Activated gamma-delta T cell treated with anti-CD3 and anti-CD28 coated beads, Interleukin-2, amount 50 U/mL, for 16 hours (primary cell): ENCODE measurements around the gene HAUS2.
A peak's percentile ranks its signal among the peaks of the same experiment; 100 is the strongest.
"Not testable (repeated sequence)": the region's sequence is repeated elsewhere in the genome, so short reads cannot be mapped to it uniquely, and the experiment has no call there.

Source experiments
- DNase-seq: peaks from one replicate; pipeline ENCODE4 v3.0.0-alpha.2; 2020; ENCODE audit warnings: low read depth

HAUS2 gene

DNA sequence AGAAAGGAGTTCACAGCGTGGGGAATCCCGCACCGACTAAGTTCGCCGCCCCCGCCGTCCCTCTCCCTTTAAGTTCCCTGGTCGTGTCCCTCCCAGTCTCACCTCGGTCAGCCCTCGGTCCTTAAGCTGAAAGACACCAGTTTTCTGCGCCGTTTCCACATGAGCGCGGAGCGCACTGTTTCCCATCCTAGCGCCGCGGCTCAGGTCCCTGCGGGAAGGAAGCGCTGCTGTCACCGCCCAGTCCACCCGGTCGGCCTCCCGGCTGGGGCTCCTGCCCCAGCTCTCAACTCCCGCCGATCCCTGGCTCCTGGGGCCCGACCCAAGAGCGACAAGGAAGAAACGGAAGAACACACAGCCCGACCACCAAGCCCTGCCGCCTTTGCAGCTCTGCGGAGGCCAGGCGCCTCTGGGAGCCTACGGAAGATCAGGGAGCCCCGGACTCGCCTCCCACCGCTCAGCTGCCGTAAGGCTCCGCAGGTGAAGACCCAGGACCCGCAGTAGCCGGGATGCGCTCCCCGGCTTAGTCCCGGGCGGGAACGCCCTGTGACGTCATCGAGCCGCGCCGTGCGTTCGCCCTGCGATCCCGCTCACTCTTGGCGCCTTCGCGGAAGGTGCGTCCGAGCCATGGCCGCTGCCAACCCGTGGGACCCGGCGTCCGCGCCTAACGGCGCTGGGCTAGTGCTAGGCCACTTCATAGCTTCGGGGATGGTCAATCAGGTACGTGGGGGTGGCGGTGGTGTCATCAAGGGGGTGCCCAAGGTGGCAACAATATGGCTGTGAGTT is at the start of gene HAUS2, which contains the start of gene LRRC57:
TSS of gene HAUS2 (plus strand) at position 590 of the 783 bp plus-strand sequence. CDS start at position 625, 35 bp downstream.
TSS of gene LRRC57 (minus strand) at position 545 of the 783 bp plus-strand sequence. CDS start at position 186, 359 bp downstream.
- DNase-seq: peak; percentile 75

- DNase-seq: no peak
These were observed 48.6 kb upstream of the HAUS2 start for GRCh38 chr15:42499858-42500609.

DNA sequence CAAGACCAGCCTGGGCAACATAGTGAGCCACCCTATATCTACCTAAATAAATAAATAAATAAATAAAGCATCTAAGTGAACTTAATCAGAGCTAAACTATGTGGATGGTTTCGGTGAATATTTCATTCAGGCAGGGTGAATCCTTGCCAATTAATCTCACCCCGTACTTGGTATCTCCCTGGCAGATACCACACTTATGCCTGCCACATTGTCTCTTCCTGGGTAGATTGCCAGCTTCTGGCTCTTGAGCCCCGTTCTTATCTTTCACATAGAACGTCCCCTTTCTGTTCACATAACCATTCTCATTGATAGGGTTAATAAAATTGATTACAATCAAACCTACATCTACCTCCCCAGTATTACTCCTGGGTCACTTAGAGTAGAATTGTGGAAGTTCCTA is 46.2 kb upstream of the HAUS2 start:
- no peak for DNase-seq

DNA sequence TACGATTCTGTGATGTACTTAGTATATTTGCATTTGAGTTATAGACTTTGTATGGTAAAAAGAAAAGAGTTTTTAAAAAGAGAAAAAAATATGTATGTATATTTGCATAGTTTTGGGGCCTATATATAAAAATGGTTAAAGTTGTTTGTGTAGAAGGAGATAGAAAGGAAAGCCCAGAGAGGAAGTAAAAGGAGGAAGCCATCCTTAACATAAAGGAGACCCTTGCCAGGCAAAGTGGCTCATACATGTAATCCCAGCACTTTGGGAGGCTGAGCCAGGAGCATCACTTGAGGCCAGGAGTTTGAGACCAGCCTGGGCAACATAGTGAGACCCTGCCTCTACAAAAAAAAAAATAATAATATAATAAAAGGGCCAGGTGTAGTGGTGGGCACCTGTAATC is 44.8 kb upstream of the HAUS2 start:
- no peak for DNase-seq

DNA sequence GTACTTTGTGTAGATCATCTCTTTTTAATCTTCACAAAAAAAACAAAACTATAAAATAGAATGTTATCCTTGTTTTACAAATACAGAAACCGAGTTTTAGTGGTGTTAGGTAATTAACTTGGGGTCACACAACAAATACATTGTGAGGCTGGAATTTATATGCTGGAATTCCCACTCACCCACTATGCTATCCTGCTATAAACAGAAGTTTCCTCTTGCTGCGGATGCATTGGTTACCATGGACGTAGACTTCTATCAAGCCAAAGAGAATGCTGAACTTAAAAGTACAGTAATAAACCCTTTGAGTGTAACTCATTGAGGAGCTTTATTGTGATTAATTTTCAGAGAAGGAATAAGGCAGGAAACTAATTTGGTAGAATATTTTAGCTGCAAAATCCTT is 44.0 kb upstream of the HAUS2 start:
- no peak for DNase-seq

GRCh38 chr15:42507514-42507913 is 41.1 kb upstream of the HAUS2 start:
- no peak for DNase-seq

DNA sequence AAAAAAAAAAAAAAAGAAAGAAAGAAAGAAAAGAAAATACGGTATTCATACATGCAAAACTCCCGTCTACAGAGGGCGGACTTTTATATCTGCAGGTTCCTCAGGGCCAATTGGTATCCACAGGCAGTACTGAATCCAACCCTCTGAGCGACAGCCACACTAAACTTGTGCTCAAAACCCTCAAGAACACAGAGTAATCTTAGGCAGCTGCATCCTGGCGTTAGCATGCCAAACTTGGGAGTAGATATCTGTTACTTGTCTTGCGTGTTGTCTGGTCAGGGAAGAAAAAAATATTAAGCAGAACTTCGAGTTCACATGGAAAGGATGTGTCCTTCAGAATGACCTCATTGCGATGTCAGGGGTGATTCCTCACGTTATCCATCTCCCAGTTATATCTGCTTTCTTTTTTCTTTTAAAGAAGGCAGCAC is 40.4 kb upstream of the HAUS2 start:
- no peak for DNase-seq

DNA sequence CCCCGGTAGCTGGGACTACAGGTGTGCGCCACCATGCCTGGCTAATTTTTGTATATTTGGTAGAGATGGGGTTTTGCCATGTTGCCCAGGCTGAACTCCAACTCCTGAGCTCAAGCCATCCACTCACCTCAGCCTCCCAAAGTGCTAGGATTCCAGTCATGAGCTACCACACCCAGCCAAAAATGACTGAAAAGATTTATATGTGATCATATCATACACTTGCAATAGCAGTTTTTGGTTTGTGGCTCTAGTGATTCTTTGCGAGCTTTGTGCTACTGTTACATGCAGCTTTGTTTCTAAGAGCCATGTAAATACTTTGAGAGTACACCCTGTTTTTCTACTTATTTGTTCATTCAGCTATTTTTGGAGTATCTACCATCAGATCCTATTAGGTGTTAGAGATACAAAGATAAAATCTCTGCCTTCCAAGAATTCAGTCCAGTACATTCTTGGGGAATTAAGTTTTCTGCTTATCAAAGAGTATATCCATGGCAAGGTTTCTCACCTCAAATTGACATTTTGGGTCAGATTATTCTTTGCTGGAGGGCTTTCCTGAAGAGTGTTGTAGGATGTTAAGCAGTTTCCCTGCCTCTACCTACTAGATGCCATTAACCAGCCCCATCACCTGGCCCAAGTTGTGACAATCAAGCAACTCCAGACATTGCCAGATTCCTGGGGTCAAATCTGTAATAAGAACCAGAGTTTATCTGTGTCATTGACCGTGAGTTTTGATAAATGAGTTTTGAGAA is 38.2 kb upstream of the HAUS2 start:
- no peak for DNase-seq

DNA sequence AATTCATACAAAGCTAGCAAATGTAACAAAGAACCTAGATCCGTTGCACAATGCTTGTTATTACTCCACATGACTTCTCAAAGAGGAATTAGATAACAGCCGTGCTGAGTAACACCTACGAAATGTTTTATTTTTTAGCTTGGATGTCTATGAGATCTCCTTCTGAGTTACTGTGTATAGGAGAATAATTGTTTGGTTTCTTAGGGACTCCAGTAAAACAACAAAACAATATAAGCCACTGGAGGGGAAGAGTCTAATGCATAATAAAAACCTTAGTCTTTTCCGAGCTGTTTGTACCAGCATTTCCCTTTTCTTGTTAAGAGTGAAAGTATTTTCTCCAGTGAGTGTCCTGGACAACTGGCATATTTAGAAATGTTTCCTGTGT is 37.6 kb upstream of the HAUS2 start:
- no peak for DNase-seq

GRCh38 chr15:42523331-42523730 is 25.3 kb upstream of the HAUS2 start:
- no peak for DNase-seq

DNA sequence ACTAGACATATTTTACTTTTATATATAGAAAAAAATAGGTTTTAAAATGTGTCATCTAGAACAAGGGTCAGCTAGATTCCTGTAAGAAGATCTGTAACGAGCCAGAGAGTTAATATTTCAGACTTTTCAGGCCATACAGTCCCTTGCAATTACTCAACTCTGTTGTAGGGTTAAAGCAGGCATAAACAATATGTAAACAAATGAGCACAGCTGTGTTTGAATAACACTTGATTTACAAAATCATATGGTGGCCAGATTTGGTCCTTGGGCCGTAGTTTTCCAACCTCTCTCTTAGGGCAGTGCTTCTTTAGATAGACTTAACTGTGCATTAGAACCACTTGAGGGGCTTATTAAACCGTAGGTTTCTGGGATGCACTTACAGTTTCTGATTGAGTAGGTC is 19.7 kb upstream of the HAUS2 start:
- DNase-seq: no peak

- DNase-seq: no peak
These were observed 15.4 kb upstream of the HAUS2 start for GRCh38 chr15:42533246-42533645.

- no peak for DNase-seq
These were observed 3.6 kb upstream of the HAUS2 start for GRCh38 chr15:42544853-42545629.

GRCh38 chr15:42547918-42548248 is 755 bp upstream of the HAUS2 start:
- no peak for DNase-seq

DNA sequence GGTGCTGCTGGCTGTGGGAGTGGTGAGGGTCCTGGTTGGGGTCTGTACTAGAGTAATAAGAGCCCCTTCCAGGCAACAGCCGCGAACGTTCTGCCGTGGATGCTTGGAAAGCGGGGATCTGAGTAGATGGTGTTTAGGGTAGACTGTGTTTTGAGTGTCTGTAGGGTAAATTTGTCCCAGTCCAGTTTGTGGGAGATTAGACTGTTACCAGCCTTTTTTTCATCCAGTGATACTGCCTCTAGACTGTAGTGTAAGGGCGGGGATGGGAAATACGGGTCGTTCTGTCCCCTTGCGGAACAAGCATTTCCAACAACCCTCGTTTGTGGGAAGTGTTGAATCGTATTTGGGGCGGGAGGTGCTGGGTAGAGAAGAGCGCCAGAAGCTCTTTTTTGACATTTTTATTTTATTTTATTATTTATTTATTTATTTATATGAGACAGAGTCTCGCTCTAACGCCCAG is 424 bp downstream of the HAUS2 start:
- no peak for DNase-seq

- no peak for DNase-seq
These were observed 1.2 kb downstream of the HAUS2 start for GRCh38 chr15:42549741-42550392.

GRCh38 chr15:42553554-42553953 is 4.9 kb downstream of the HAUS2 start:
- DNase-seq: no peak

- not testable (repeated sequence) for DNase-seq
These were observed 8.0 kb downstream of the HAUS2 start for GRCh38 chr15:42556550-42557207.

DNA sequence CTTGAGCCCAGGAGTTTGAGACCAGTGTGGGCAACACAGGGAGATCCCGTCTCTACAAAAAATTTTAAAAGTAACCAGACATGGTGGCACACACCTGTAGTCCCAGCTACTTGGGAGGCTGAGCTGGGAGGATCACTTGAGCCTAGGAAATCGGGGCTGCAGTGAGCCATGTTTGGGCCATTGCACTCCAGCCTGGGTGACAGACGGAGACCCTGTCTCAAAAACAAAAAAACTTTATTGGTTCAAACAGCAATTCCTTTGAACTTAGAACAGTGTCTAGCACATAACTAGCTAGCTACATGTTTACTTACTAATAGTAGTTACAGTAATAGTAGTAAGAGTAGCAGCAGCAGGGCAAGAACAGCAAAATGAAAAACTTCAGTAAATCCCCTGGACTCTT is 10.1 kb downstream of the HAUS2 start:
- DNase-seq: no peak

DNA sequence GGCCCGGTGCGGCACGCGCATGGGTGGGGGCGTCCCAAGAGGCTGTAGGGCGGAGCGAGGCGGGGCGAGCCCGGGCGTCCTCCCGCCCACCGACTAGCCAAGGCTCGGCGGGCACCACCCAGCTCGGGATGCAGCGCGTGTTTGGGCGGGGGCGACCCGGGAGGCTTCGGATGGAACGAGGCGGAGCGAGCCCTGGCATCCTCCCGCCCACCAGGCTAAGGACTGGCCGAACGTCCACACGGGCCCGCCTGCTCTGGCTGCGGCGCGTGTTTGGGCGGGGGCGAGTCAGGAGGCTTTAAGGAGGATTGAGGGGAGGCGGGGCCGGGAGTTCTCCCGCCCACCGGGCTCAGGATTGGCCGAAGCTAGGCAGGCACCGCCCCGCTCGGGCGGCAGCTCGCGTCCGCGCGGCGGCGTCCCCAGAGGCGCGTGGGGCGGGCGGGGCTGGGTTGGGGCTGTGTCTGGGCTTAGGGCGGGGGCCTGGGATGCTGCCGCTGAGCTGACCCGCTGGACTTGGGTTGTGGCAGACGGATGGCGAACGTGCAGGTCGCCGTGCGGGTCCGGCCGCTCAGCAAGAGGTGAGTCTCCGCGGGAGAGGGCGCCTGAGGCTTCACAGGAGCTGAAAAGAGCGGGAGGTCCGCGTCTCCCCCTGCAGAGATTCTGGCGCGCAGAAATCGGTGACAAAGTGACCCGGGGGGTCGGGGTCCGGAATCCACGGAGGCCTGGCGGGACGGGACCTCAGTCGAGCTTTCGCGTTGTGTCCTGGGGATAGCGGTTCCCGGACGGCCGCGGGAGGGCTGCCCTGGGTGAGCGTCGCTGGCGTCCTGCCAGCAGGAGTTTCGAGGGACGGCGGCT is 26.8 kb downstream of the HAUS2 start, which contains the start of gene STARD9:
TSS of gene STARD9 (plus strand) at position 419 of the 852 bp plus-strand sequence. CDS start at position 529, 110 bp downstream.
- DNase-seq: peak; percentile 91
